Right lobe of liver (tissue), 6 donors: ENCODE measurements around the gene CEP68. TPM values are rescaled to one million over a fixed set of nuclear protein-coding genes. Genes with fewer than 3 reads are reported as not detected.
A peak's percentile ranks its signal among the peaks of the same experiment; 100 is the strongest.

Experiments used
- ATAC-seq, 4 donors: fragments of 200-7000 bp; cut with Tn5 transposase; one replicate each; pipeline ENCODE4 v1.9.1; 2020; ENCODE audit warnings: mild to moderate bottlenecking in 4 of 4, moderate library complexity in 4 of 4
- DNase-seq, 3 donors: peaks; one replicate each; pipeline ENCODE4 v3.0.0-alpha.2; 2020
- H3K27ac ChIP-seq, 3 donors: fragments of 200-600 bp; one replicate each; pipeline ENCODE4 v1.8.0; 2022
- H3K27me3 ChIP-seq, 2 donors: fragments of 200-600 bp; one replicate each; pipeline ENCODE4 v1.8.0; 2022
- H3K36me3 ChIP-seq, 4 donors: fragments of 200-600 bp; sonication (generic) in 1 of 4; one replicate each; pipeline versions ENCODE4 v1.5.1 to v1.8.0; 2017 to 2022; ENCODE audit warnings: control low read depth in 1 of 4
- H3K4me1 ChIP-seq, 4 donors: fragments of 200-600 bp; sonication (generic) in 1 of 4; one replicate each; pipeline versions ENCODE4 v1.5.1 to v1.8.0; 2017 to 2022; ENCODE audit warnings: control low read depth in 1 of 4
- H3K4me3 ChIP-seq, 3 donors: fragments of 200-600 bp; one replicate each; pipeline ENCODE4 v1.8.0; 2022
- H3K9me3 ChIP-seq, 4 donors: fragments of 200-600 bp; sonication (generic) in 1 of 4; one replicate each; pipeline versions ENCODE4 v1.5.1 to v1.8.0; 2017 to 2022; ENCODE audit warnings: control low read depth in 1 of 4
- POLR2A ChIP-seq: fragments of 450-650 bp; IDR thresholded peaks from one replicate; pipeline ENCODE4 v1.6.1; 2017; ENCODE audit warnings: antibody characterized with exemption, mild to moderate bottlenecking
- WGBS: methylation state at CpG from one replicate; pipeline ENCODE4 v1.1.6; 2018; ENCODE audit warnings: low coverage, low lambda C conversion rate; ENCODE audit not compliant: insufficient coverage; ENCODE audit errors: missing lambda C conversion rate; 5-methylcytosine and 5-hydroxymethylcytosine counted together
- intact Hi-C, 2 donors: fragments of 100-400 bp; cut with DNase I; formaldehyde crosslinking; loops; one replicate each; pipeline versions ENCODE4 v1.11.2 to v1.14.1; 2022
- total RNA-seq, 6 experiments: library from RNA; depleted of rRNA in 2 of 6; stranded (reverse); fragments of >200 nt in 2 of 6; fragmentation: NEBNext Ultra II Directional in 3 of 6; extraction: Animal tissue kit (Norgen Biotek cat#: 25700) in 3 of 6; gene quantifications; one replicate each; pipeline versions ENCODE4 v1.1.0 to v1.2.4, GENCODE V29; 2016 to 2023
- TF ChIP-seq, protein P1 (sequence below), 4 donors: fragments of 200-600 bp in 3 of 4; fragments of 450-650 bp in 1 of 4; IDR thresholded peaks; one replicate each; pipeline versions ENCODE4 v1.5.1 to v1.8.0; 2016 to 2022; ENCODE audit warnings: antibody characterized with exemption in 4 of 4, mild to moderate bottlenecking in 2 of 4
- donor health status: DM: no; HTN: yes; CAD: no.
- donor health status: DM: no; HTN: no; CAD: no.
- donor health status: DM: no; HTN: no; CAD: no.
- donor health status: DM: no; HTN: yes; CAD: no.
- donor health status: DM: no; HTN: yes; CAD: no.

The CEP68 gene
- total RNA-seq, 6 experiments from 2014 or later: 1.7 to 4.3 (median 3.2) TPM

DNA sequence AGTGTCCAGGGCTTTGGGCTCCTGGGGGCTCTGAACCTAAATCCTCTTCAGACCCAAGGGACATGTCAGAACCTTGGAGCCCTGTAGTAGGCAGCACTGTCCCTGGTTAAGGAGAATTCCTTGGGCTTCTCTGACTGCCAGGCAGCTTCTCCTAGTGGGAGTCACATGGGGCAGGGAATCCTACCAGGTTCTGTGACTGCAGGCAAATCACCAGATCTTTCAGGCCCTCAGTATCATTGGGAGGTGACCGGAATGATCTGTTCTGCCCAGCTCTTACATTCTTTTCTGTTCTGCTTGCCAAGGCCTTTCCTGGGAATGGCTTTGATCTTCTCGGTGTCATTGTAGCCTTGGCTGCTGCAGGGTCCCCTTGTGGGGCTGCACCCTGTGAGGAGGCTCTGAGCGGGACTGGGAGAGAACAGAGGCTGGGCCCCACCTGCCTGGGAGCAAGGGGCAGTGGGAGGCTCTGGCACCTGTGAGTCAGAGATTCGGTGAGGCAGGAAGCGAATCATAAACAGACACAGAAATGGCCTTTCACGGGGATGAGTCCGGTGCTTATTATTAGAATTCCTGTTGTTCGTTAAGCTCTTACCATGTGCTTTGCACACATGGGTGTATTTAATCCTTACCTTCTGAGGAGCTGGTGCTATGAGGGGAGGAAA, 14.1 kb downstream of the CEP68 start:
- intact Hi-C loops: no loop called here
- Histone ChIP-seq H3K27ac (no peak overlapping the region), H3K36me3 (peaks cover 0 to 11% (median 2%) of the 10 kb centered on the region in 4 donors)

GRCh38 chr2:65070856-65071255, 14.6 kb downstream of the CEP68 start:
- TF ChIP-seq POLR2A: no peak
- TF ChIP-seq, protein P1, sequence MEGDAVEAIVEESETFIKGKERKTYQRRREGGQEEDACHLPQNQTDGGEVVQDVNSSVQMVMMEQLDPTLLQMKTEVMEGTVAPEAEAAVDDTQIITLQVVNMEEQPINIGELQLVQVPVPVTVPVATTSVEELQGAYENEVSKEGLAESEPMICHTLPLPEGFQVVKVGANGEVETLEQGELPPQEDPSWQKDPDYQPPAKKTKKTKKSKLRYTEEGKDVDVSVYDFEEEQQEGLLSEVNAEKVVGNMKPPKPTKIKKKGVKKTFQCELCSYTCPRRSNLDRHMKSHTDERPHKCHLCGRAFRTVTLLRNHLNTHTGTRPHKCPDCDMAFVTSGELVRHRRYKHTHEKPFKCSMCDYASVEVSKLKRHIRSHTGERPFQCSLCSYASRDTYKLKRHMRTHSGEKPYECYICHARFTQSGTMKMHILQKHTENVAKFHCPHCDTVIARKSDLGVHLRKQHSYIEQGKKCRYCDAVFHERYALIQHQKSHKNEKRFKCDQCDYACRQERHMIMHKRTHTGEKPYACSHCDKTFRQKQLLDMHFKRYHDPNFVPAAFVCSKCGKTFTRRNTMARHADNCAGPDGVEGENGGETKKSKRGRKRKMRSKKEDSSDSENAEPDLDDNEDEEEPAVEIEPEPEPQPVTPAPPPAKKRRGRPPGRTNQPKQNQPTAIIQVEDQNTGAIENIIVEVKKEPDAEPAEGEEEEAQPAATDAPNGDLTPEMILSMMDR (IDR thresholded peaks at IDR 0.05): no peak
- DNase-seq (no peak), ATAC-seq (no peak)
- Histone ChIP-seq H3K4me3 (no peak overlapping the region), H3K27me3 (no peaks in the 10 kb centered on the region), H3K4me1 (peaks cover 0 to 16% (median 3%) of the 10 kb centered on the region in 4 donors), H3K36me3 (peaks cover 0 to 11% (median 2%) of the 10 kb centered on the region in 4 donors), H3K9me3 (no peaks in the 10 kb centered on the region), H3K27ac (no peak overlapping the region)
- intact Hi-C loops: no loop called here
- WGBS: 84% methylated on average over 5 of the region's 6 CpGs

More for the DNA sequence above, 14.1 kb downstream of the CEP68 start:
- peak in 1 of 4 donors; percentile 3 for ATAC-seq
- H3K4me1 ChIP-seq: peaks cover 0 to 16% (median 2%) of the 10 kb centered on the region in 4 donors
- TF ChIP-seq POLR2A: no peak
- TF ChIP-seq, protein P1 (IDR thresholded peaks at IDR 0.05): no peak
- no peaks in the 10 kb centered on the region for H3K27me3 ChIP-seq
- WGBS: 60% methylated on average over 2 of the region's 8 CpGs
- no peak overlapping the region for H3K4me3 ChIP-seq
- DNase-seq: no peak
- H3K9me3 ChIP-seq: no peaks in the 10 kb centered on the region

DNA sequence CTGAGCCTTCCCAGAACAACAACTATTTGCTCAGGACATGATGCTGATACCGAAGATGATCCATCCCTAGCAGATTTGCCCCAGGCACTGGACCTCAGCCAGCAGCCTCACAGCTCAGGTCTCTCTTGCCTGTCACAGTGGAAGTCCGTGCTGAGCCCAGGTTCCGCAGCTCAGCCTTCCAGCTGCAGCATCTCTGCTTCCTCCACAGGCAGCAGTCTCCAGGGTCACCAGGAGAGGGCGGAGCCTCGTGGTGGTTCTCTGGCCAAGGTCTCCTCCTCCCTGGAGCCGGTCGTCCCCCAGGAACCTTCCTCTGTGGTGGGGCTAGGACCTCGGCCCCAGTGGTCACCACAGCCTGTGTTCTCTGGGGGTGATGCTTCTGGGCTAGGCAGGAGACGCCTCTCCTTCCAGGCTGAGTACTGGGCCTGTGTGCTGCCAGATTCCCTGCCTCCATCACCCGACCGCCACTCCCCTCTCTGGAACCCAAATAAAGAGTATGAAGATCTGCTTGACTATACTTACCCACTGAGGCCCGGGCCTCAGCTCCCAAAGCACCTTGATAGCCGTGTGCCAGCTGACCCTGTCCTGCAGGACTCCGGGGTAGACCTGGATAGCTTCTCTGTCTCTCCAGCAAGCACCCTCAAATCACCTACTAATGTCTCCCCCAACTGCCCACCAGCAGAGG, 15.4 kb downstream of the CEP68 start:
- H3K4me3 ChIP-seq: no peak overlapping the region
- peaks cover 0 to 11% (median 2%) of the 10 kb centered on the region in 4 donors for H3K36me3 ChIP-seq
- WGBS: no CpG with 5 or more reads among the region's 14 CpGs
- no peaks in the 10 kb centered on the region for H3K9me3 ChIP-seq
- no peak for TF ChIP-seq POLR2A
- TF ChIP-seq, protein P1 (IDR thresholded peaks at IDR 0.05): peak in 3 of 4 donors; percentile 4 to 18 (median 14)
- DNase-seq (peak in 1 of 3 donors; percentile 46), ATAC-seq (peak; percentile 7 to 46 (median 32))
- H3K27me3 ChIP-seq: no peaks in the 10 kb centered on the region
- H3K4me1 ChIP-seq: peaks cover 0 to 23% (median 7%) of the 10 kb centered on the region in 4 donors
- intact Hi-C loops: no loop called here
- no peak overlapping the region for H3K27ac ChIP-seq

DNA sequence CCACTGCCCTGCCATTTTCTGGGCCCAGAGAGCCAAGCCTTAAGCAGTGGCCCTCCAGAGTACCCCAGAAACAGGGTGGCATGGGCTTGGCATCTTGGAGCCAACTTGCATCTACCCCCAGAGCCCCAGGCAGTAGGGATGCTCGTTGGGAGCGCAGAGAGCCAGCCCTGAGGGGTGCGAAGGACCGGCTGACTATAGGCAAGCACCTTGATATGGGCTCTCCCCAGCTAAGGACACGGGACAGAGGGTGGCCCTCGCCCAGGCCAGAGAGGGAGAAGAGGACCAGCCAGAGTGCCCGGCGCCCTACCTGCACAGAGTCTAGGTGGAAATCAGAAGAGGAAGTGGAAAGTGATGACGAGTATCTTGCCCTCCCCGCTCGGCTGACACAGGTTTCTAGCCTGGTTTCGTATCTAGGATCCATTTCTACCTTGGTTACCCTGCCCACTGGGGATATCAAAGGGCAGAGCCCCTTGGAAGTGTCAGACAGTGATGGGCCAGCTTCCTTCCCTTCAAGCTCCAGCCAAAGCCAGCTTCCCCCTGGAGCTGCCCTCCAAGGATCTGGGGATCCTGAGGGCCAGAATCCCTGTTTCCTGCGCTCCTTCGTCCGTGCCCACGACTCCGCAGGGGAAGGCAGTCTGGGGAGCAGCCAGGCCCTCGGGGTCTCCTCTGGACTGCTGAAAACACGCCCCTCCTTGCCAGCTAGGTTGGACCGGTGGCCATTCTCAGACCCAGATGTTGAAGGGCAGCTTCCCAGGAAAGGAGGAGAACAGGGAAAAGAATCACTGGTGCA, 16.2 kb downstream of the CEP68 start:
- peaks cover 0 to 11% (median 2%) of the 10 kb centered on the region in 4 donors for H3K36me3 ChIP-seq
- 92% methylated on average over 7 of the region's 20 CpGs for WGBS
- intact Hi-C loops: no loop called here
- TF ChIP-seq, protein P1 (IDR thresholded peaks at IDR 0.05): no peak
- no peak for TF ChIP-seq POLR2A
- peaks cover 0 to 23% (median 7%) of the 10 kb centered on the region in 4 donors for H3K4me1 ChIP-seq
- no peak overlapping the region for H3K4me3 ChIP-seq
- no peaks in the 10 kb centered on the region for H3K9me3 ChIP-seq
- no peak overlapping the region for H3K27ac ChIP-seq
- ATAC-seq (peak in 1 of 4 donors; percentile 4), DNase-seq (no peak)
- H3K27me3 ChIP-seq: no peaks in the 10 kb centered on the region
